22Rv1 (cell line): ENCODE measurements around the gene BNC2.

Experiments used
- H3K27ac ChIP-seq: fragments of 450-650 bp; 2 replicates; pipeline ENCODE4 v1.5.1; 2017
- ZFX ChIP-seq: fragments of 450-650 bp; IDR thresholded peaks from 2 replicates; pipeline ENCODE4 v1.6.1; 2017; ENCODE audit warnings: antibody characterized with exemption, borderline replicate concordance
- TF ChIP-seq, protein P1 (sequence below): fragments of 450-650 bp; IDR thresholded peaks from 2 replicates; pipeline ENCODE4 v1.5.1; 2017; ENCODE audit warnings: mild to moderate bottlenecking

BNC2 gene

DNA sequence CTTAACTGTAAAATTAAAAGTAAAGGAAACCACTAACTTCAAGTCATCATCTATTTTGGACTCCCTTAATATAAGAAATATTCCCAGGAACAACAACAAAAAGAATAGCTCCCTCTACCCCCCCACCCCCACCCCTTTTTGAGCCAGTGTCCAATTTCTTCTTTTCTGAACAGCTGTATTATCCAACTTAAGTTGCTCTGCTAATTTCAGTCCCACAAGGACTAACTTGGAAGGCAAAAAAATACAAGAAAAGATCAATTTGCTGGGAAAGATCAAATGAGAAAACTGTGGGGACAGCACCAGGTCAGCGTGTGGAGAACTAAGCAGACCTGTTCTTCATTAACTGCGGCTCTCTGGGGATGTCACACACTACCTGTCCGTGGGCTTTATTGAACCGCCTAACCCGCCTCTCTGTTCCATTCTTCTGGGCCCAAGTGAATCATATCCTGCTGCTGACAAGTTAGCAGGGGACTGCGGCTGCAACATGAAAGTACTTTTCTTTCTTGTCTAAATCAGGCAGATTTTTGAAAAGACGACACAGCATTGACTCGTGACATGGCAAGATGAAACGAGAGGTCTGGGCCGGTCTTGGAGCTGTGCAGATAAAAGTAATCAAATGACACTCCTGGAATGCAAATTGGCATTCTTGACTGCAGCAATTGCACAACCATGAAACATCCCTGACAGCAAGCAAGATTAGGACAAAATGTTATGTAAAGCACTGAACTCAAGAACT is 2.7 kb downstream of the BNC2 start:
- no peak overlapping the region for H3K27ac ChIP-seq
- no peak for TF ChIP-seq ZFX
- TF ChIP-seq, protein P1, sequence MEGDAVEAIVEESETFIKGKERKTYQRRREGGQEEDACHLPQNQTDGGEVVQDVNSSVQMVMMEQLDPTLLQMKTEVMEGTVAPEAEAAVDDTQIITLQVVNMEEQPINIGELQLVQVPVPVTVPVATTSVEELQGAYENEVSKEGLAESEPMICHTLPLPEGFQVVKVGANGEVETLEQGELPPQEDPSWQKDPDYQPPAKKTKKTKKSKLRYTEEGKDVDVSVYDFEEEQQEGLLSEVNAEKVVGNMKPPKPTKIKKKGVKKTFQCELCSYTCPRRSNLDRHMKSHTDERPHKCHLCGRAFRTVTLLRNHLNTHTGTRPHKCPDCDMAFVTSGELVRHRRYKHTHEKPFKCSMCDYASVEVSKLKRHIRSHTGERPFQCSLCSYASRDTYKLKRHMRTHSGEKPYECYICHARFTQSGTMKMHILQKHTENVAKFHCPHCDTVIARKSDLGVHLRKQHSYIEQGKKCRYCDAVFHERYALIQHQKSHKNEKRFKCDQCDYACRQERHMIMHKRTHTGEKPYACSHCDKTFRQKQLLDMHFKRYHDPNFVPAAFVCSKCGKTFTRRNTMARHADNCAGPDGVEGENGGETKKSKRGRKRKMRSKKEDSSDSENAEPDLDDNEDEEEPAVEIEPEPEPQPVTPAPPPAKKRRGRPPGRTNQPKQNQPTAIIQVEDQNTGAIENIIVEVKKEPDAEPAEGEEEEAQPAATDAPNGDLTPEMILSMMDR: no peak

DNA sequence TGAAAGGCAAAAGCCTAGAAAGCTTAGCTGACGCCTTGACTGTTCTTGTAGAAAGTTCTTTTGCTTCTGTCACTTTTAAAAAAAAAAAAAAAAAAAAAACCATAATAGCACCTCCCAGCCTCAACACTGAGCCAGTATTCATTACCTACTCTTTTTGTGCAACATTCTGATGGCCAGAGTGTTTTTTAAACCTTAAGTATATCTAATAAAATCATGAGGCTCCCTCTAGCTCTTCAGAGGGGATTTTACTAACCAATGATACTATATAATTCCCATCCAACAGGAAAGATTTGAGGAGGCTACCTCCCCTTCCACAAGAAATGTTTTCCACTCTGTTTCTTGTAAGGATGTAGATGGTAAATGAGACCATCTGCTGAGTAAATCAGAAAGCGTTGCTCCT is 3.9 kb downstream of the BNC2 start:
- H3K27ac ChIP-seq: no peak overlapping the region
- TF ChIP-seq, protein P1: no peak
- TF ChIP-seq ZFX: no peak

DNA sequence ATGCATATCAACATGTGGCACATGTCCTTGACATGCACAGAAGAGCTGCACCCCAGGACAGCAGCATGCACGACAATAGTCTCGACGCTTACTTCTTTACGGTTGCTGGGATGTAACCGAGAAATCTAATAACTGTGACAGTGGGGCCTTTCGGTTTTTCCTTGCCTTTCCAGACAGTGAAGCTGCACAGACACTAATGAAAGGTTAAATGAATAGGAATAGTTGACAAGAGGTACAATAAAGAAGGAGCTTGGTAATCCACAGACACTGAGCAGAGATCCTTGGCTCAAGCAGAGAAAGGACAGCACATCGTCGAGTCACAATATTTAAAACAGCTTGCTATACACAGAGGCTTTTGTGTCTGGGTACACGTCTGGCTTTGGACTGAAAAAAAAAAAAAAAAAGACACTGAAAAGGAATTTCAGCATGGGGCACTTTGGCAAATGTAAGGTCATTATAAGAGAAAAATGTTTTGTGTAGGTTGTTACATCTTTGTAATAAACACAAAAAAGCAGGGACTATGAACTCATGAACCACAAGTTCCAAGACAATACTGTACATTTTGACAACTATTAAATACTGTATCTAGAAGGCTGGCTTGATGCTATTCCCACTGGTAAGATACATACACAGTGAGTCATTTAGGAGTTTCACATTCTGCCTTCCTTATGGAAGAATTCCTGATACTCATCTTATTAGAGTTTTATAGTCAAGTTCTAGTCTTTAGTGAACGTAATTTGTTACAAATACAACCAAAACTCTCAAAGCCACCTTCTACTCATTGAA is 5.6 kb downstream of the BNC2 start:
- TF ChIP-seq ZFX: no peak
- TF ChIP-seq, protein P1: no peak
- H3K27ac ChIP-seq: no peak overlapping the region

DNA sequence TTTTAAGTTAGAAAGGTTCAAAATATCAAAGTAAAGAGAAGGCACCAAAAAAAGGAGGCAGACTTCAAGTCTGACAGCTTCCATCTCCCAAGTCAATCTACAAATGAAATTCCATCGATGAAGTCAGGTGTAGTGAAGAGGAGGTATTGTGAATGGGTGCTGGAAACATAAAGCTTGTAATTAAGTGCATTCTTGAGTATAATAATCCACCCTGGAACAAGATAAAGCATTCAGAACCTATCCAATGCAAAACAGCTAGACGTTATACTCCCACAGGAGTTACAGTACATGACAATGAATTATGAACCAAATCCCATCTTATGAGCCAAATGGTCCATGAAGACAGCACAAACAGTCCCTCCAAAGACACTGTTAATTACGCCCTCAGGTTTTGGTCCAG is 22.3 kb downstream of the BNC2 start:
- TF ChIP-seq, protein P1: no peak
- no peak for TF ChIP-seq ZFX
- H3K27ac ChIP-seq: no peak overlapping the region

DNA sequence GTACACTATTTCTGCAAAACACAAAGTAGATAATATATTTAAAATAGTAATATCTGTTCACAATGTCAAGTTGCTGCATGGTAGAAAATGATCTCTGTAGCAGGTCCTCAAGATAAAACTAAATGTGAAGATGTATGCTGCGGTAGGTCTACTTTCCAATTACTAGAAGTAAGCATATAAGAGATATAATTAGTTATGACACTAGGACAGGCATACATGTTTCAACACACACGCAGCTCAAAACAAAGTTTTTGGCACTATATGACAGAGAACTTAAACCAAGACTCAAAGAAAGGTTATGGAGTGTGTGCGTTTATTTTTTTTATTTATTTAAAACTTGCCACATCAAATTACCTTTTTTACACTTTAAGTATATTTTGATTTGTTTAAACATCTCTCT is 23.5 kb downstream of the BNC2 start:
- TF ChIP-seq ZFX: no peak
- TF ChIP-seq, protein P1: no peak
- no peak overlapping the region for H3K27ac ChIP-seq

DNA sequence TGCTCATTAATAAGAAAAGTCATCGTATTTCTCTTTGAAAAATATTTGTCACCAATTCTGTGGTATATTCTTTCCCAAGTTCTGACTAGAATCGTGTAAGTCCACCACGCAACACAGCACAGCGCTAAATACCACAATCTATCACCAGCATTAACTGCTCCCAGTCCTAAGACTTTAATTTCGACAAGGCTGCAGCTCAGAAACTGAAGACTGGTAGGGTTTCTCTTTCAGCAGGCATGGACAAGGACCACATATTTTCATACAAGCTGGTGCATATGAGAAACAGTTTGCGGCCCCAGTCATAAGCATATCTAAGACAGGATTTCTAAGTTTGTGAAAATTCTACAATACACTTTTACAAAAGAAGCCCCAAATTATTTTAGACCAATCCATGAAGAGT is 24.1 kb downstream of the BNC2 start:
- TF ChIP-seq, protein P1: no peak
- TF ChIP-seq ZFX: no peak
- no peak overlapping the region for H3K27ac ChIP-seq

DNA sequence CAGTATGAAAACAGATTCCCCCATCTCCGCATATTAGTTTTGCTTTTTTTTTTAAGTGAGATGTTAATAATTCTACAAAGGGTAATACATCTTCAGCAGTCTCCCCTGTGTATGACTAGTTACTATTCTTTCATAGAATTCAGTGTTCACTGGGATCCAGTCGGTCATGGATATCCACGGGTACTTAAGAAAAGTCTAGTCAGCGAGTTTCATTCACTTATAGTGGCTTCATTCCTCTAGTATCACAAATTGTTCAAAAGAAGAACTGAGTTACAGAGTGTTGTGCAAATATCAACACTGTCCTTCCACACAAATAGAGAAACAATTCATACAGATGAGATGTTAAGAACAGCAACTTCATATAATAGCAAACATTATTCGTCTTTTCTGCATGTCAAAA is 35.7 kb downstream of the BNC2 start:
- TF ChIP-seq, protein P1: no peak
- TF ChIP-seq ZFX: no peak

More for the DNA sequence above, 35.7 kb downstream of the BNC2 start:
- H3K27ac ChIP-seq: no peak overlapping the region
